Left cardiac atrium (tissue), 4 donors: Measurements from ENCODE around the gene ANKRD2. TPM values are rescaled to one million over a fixed set of nuclear protein-coding genes. Genes with fewer than 3 reads are reported as not detected.
A peak's percentile ranks its signal among the peaks of the same experiment; 100 is the strongest.

Experiments used
- ATAC-seq, 2 donors: fragments of 200-7000 bp; cut with Tn5 transposase; one replicate each; pipeline ENCODE4 v1.9.1; 2020; ENCODE audit warnings: mild to moderate bottlenecking in 2 of 2, moderate library complexity in 2 of 2
- DNase-seq: peaks from one replicate; pipeline ENCODE4 v3.0.0-alpha.2; 2020
- intact Hi-C, 2 donors: fragments of 100-400 bp; cut with DNase I; formaldehyde crosslinking; loops; one replicate each; pipeline versions ENCODE4 v1.14.1 to v1.15.1; 2022 to 2023
- total RNA-seq, 2 donors: library from RNA; stranded (reverse); fragmentation: NEBNext Ultra II Directional; extraction: Animal tissue kit (Norgen Biotek cat#: 25700); gene quantifications; one replicate each; pipeline ENCODE4 v1.2.1, GENCODE V29; 2021
- donor health status: DM: no; HTN: yes; CAD: no.
- donor health status: DM: no; HTN: yes; CAD: no; lungs with severe emphysema.
- donor health status: DM: yes; HTN: yes; CAD: no.
- donor health status: Dilated cardiomyopathy.

The ANKRD2 gene
- total RNA-seq, 2 donors from 2014 or later: 11.8 to 54.6 TPM

GRCh38 chr10:97584060-97584797 is 11.7 kb downstream of the ANKRD2 start, which contains the start of gene HOGA1:
HOGA1 (plus strand) TSS chr10:97584389; CDS start chr10:97584704, 315 bp downstream.
- DNase-seq (peak; percentile 85), ATAC-seq (peak; percentile 96 to 99)
- intact Hi-C loops: no loop called here

- intact Hi-C loops: no loop called here
- ATAC-seq (peak in 1 of 2 donors; percentile 31), DNase-seq (no peak)
These were observed 12.3 kb downstream of the ANKRD2 start for GRCh38 chr10:97584798-97585438.

- intact Hi-C loops: no loop called here
- ATAC-seq (no peak), DNase-seq (no peak)
These were observed 12.8 kb downstream of the ANKRD2 start for GRCh38 chr10:97585439-97585811.

- DNase-seq (no peak), ATAC-seq (no peak)
- intact Hi-C loops: no loop called here
These were observed 14.6 kb downstream of the ANKRD2 start for GRCh38 chr10:97587183-97587582.

GRCh38 chr10:97589479-97589878 is 16.9 kb downstream of the ANKRD2 start, which contains the start of gene C10orf62:
C10orf62 (plus strand) TSS chr10:97589721; CDS start chr10:97589898, 177 bp downstream.
- DNase-seq (no peak), ATAC-seq (no peak)
- intact Hi-C loops: no loop called here

GRCh38 chr10:97590082-97590747 is 17.6 kb downstream of the ANKRD2 start:
- intact Hi-C loops: no loop called here
- DNase-seq (no peak), ATAC-seq (no peak)

- intact Hi-C loops: no loop called here
- DNase-seq (no peak), ATAC-seq (peak in 1 of 2 donors; percentile 19)
These were observed 18.3 kb downstream of the ANKRD2 start for GRCh38 chr10:97590748-97591495.

- intact Hi-C loops: no loop called here
- DNase-seq (no peak), ATAC-seq (no peak)
These were observed 20.8 kb downstream of the ANKRD2 start for GRCh38 chr10:97593421-97593820.

GRCh38 chr10:97596101-97597082 is 23.8 kb downstream of the ANKRD2 start:
- ATAC-seq (peak; percentile 90 to 95), DNase-seq (peak; percentile 68)
- intact Hi-C loops: no loop called here

GRCh38 chr10:97597778-97598177 is 25.2 kb downstream of the ANKRD2 start:
- intact Hi-C loops: no loop called here
- ATAC-seq: no peak

GRCh38 chr10:97598407-97599271 is 26.1 kb downstream of the ANKRD2 start:
- DNase-seq: no peak

More at GRCh38 chr10:97597778-97598177, 25.2 kb downstream of the ANKRD2 start:
- no peak for DNase-seq

GRCh38 chr10:97599272-97599619 is 26.7 kb downstream of the ANKRD2 start:
- intact Hi-C loops: no loop called here
- ATAC-seq (no peak), DNase-seq (no peak)

More at GRCh38 chr10:97598407-97599271, 26.1 kb downstream of the ANKRD2 start:
- intact Hi-C loops: no loop called here
- no peak for ATAC-seq

- ATAC-seq (no peak), DNase-seq (no peak)
- intact Hi-C loops: no loop called here
These were observed 28.0 kb downstream of the ANKRD2 start for GRCh38 chr10:97600616-97601015.

GRCh38 chr10:97601268-97602215 is 29.0 kb downstream of the ANKRD2 start:
- ATAC-seq (peak; percentile 41 to 66), DNase-seq (peak; percentile 26)
- intact Hi-C loops: no loop called here

- ATAC-seq: no peak
- intact Hi-C loops: no loop called here
- no peak for DNase-seq
These were observed 34.6 kb downstream of the ANKRD2 start for GRCh38 chr10:97607095-97607636.

- peak; percentile 88 to 92 for ATAC-seq
- DNase-seq: peak; percentile 71
- intact Hi-C loops: no loop called here
These were observed 36.5 kb downstream of the ANKRD2 start for GRCh38 chr10:97608991-97609561.
